H1 (cell line): ENCODE measurements around the gene ETV5. TPM values are rescaled to one million over a fixed set of nuclear protein-coding genes. Genes with fewer than 3 reads are reported as not detected.

Experiments
- HDAC6 ChIP-seq: IDR thresholded peaks from one replicate; pipeline ENCODE4 v1.7.1; 2012; ENCODE audit warnings: low read depth, mild to moderate bottlenecking, inconsistent platforms, low read length, moderate library complexity
- SP2 ChIP-seq: IDR thresholded peaks from 2 replicates; pipeline ENCODE4 v1.6.1; 2012; ENCODE audit warnings: mild to moderate bottlenecking, low read length, inconsistent platforms
- polyA plus RNA-seq, 7 experiments: library from polyadenylated mRNA; depleted of rRNA in 3 of 7; stranded (reverse) in 5 of 7; unstranded in 2 of 7; fragments of >200 nt in 5 of 7; fragments of 200-250 nt in 2 of 7; gene quantifications; 1 replicate in 5 of 7; 2 replicates in 1 of 7; 4 replicates in 1 of 7; pipeline versions ENCODE4 v1.2.1 to v1.2.3, GENCODE V29; 2011 to 2013; ENCODE audit warnings: missing spikeins in 2 of 7, mixed read lengths in 2 of 7
- total RNA-seq: library from RNA; stranded (reverse); fragmentation: NEBNext Ultra II Directional; extraction: Animal tissue kit (Norgen Biotek cat#: 25700); gene quantifications from 2 replicates; pipeline ENCODE4 v1.2.1, GENCODE V29; 2021
- TF ChIP-seq, protein P1 (sequence below): IDR thresholded peaks from 2 replicates; pipeline ENCODE4 v1.6.1; 2012; ENCODE audit warnings: low read length, inconsistent platforms

Gene ETV5
- total and polyA plus RNA-seq, 2 of the 8 experiments (the other 6 are each of a cell fraction or from before 2014, with no cell fraction given), result 13.1 to 36.9 TPM

DNA sequence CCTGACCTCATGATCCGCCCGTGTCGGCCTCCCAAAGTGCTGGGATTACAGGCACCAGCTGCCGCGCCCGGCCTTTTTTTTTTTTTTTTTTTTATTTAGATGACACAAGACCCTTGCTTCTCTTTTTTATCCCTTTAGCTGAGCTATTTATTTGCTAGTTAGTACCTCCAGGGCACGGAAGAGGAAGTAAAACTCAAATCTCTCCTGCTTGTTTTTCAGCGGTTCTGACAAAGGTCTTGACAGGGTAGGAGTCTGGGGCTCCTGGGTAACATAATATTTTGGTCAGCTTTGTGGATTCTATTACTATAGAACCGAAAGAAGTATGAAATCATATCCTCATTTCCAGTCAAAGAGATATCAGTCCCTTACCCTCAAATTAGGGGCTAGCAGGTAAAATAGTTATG is 44.0 kb upstream of the ETV5 start (continued):
- TF ChIP-seq, protein P1, sequence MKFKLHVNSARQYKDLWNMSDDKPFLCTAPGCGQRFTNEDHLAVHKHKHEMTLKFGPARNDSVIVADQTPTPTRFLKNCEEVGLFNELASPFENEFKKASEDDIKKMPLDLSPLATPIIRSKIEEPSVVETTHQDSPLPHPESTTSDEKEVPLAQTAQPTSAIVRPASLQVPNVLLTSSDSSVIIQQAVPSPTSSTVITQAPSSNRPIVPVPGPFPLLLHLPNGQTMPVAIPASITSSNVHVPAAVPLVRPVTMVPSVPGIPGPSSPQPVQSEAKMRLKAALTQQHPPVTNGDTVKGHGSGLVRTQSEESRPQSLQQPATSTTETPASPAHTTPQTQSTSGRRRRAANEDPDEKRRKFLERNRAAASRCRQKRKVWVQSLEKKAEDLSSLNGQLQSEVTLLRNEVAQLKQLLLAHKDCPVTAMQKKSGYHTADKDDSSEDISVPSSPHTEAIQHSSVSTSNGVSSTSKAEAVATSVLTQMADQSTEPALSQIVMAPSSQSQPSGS, result no peak
- TF ChIP-seq SP2 (no peak), HDAC6 (no peak)
